Ovary (tissue), 9 donors: Measurements from ENCODE around the gene HRH2. TPM values are rescaled to one million over a fixed set of nuclear protein-coding genes. Genes with fewer than 3 reads are reported as not detected.

Source experiments
- DNase-seq, 5 donors: peaks; one replicate each; pipeline ENCODE4 v3.0.0-alpha.2; 2019 to 2020
- H3K27ac ChIP-seq, 2 donors: fragments of 200-600 bp; one replicate each; pipeline versions ENCODE4 v1.5.1 to v1.8.0; 2019 to 2022
- H3K27me3 ChIP-seq: fragments of 200-600 bp; one replicate; pipeline ENCODE4 v1.8.0; 2022
- H3K36me3 ChIP-seq: fragments of 200-600 bp; sonication (generic); one replicate; pipeline ENCODE4 v1.5.1; 2019
- H3K4me1 ChIP-seq: one replicate; pipeline ENCODE4 v1.8.1; 2013; ENCODE audit warnings: mild to moderate bottlenecking, moderate library complexity; ENCODE audit not compliant: insufficient read depth
- H3K4me3 ChIP-seq: fragments of 200-600 bp; sonication (generic); one replicate; pipeline ENCODE4 v1.5.1; 2017
- H3K9me3 ChIP-seq, 2 donors: fragments of 200-600 bp in 1 of 2; sonication (generic) in 1 of 2; one replicate each; pipeline versions ENCODE4 v1.5.1 to v1.8.1; 2013 to 2019; ENCODE audit warnings: mild to moderate bottlenecking in 1 of 2, moderate library complexity in 1 of 2
- EP300 ChIP-seq: sonication (generic); formaldehyde crosslinking; IDR thresholded peaks from one replicate; pipeline ENCODE4 v1.6.1; 2017; ENCODE audit warnings: antibody characterized with exemption
- POLR2A ChIP-seq: fragments of 450-650 bp; IDR thresholded peaks from one replicate; pipeline ENCODE4 v1.6.1; 2017; ENCODE audit warnings: antibody characterized with exemption, mild to moderate bottlenecking, moderate library complexity
- WGBS, 3 donors: extraction: QIAGEN DNeasy Blood & Tissue Kit in 1 of 3; methylation state at CpG; one replicate each; pipeline versions ENCODE4 v1.1.5 to v1.1.7; 2013 to 2017; 5-methylcytosine and 5-hydroxymethylcytosine counted together
- intact Hi-C, 4 donors: fragments of 100-400 bp; cut with DNase I; formaldehyde crosslinking; loops; one replicate each; pipeline versions ENCODE4 v1.11.0 to v1.15.1; 2022 to 2023
- polyA plus RNA-seq, 2 donors: library from polyadenylated mRNA; stranded (reverse); fragments of 200-250 nt in 1 of 2; fragments of 350-450 nt in 1 of 2; fragmentation: Illumina TruSeq in 1 of 2; extraction: RNeasy Lipid Tissue Mini Kit (QIAGEN cat#74804) in 1 of 2; gene quantifications; one replicate each; pipeline ENCODE4 v1.2.3, GENCODE V29; 2013 to 2014
- total RNA-seq, 7 donors: library from RNA; depleted of rRNA in 2 of 7; stranded (reverse); fragments of >200 nt in 2 of 7; fragmentation: NEBNext Ultra II Directional in 3 of 7; extraction: Animal tissue kit (Norgen Biotek cat#: 25700) in 3 of 7; gene quantifications; one replicate each; pipeline versions ENCODE4 v1.1.0 to v1.2.4, GENCODE V29; 2016 to 2023
- TF ChIP-seq, protein P1 (sequence below), 3 donors: fragments of 450-650 bp in 2 of 3; fragments of 200-600 bp in 1 of 3; IDR thresholded peaks; one replicate each; pipeline versions ENCODE4 v1.5.1 to v1.8.0; 2016 to 2022; ENCODE audit warnings: antibody characterized with exemption in 3 of 3, mild to moderate bottlenecking in 1 of 3
- donor health status: DM: no; HTN: no; CAD: no; lungs with moderate emphysema.
- donor health status: DM: no; HTN: no; CAD: no.
- donor health status: Bipolar disorder and iron deficiency.
- donor health status: DM: yes; HTN: yes; CAD: no.
- donor health status: DM: no; HTN: no; CAD: no.
- donor health status: DM: yes; HTN: yes; CAD: no.

HRH2 gene
- total and polyA plus RNA-seq, 9 donors: 0.23 to 3.3 (median 1.2) TPM

DNA sequence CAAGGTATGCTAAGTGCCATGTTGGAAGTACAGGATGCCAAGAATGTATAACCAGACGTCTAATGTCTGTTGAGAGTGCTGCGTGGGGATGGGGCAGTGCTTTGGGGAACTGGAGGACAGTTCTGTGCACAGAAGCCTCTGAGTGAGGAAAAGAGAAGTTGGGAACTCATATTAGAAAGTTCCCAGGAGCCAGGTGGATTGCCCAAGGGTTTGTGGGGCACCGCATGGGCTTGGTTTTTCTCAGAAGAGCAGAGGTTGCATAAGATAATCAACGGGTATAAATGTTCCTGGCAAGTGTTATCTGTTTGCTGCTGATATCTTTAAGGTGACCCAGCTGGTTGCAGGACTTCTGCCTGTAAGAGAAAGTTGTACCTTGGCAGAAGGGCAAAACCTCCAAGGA is 13.1 kb downstream of the HRH2 start:
- Histone ChIP-seq H3K27ac (no peak overlapping the region), H3K4me1 (no peaks in the 10 kb centered on the region), H3K4me3 (no peak overlapping the region), H3K9me3 (no peaks in the 10 kb centered on the region), H3K27me3 (no peaks in the 10 kb centered on the region), H3K36me3 (no peaks in the 10 kb centered on the region)
- intact Hi-C loops: no loop called here
- no peak for DNase-seq
- TF ChIP-seq POLR2A (no peak), EP300 (no peak)
- TF ChIP-seq, protein P1, sequence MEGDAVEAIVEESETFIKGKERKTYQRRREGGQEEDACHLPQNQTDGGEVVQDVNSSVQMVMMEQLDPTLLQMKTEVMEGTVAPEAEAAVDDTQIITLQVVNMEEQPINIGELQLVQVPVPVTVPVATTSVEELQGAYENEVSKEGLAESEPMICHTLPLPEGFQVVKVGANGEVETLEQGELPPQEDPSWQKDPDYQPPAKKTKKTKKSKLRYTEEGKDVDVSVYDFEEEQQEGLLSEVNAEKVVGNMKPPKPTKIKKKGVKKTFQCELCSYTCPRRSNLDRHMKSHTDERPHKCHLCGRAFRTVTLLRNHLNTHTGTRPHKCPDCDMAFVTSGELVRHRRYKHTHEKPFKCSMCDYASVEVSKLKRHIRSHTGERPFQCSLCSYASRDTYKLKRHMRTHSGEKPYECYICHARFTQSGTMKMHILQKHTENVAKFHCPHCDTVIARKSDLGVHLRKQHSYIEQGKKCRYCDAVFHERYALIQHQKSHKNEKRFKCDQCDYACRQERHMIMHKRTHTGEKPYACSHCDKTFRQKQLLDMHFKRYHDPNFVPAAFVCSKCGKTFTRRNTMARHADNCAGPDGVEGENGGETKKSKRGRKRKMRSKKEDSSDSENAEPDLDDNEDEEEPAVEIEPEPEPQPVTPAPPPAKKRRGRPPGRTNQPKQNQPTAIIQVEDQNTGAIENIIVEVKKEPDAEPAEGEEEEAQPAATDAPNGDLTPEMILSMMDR (IDR thresholded peaks at IDR 0.05): no peak
- WGBS, 3 donors: 18 to 19% (median 18%) methylated on average over 4 of the region's 4 CpGs

DNA sequence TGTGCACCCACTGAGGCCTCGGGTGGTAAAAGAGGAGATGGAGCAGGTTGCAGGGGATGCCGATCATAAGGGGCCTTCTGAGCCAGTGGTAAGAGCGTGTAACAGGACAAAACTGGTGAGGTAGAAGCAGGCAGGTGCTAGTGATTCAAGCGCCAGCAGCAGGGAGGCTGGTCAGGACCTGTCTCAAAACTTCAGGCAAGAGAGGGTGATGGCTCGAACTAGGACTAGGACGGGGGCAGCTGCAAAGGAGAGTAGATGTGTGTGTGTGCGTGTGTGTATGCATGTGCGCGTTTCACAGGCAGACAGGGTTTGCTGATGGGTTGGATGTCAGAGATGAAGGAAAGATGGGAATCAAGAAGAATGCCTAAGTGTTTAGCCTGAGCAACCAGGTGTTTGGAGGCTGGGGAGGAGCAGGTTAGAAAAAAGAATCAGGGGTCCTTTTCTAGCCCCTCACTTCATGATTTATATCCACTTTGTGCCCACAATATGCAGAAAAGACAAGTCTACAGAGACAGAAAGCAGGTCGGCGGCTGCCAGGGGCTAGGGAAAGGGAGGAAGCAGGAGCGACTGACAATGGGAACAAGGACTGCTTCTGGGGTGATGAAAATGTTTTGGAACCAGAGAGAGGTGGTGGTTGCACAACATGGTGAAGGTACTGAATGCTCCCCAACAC is 15.2 kb downstream of the HRH2 start:
- Histone ChIP-seq H3K27me3 (no peaks in the 10 kb centered on the region), H3K4me1 (no peaks in the 10 kb centered on the region), H3K9me3 (no peaks in the 10 kb centered on the region), H3K4me3 (no peak overlapping the region), H3K36me3 (no peaks in the 10 kb centered on the region), H3K27ac (no peak overlapping the region)
- no peak for DNase-seq
- 51 to 62% (median 61%) methylated on average over 12 of the region's 12 CpGs for WGBS, 3 donors
- TF ChIP-seq, protein P1 (IDR thresholded peaks at IDR 0.05): no peak
- no peak for TF ChIP-seq POLR2A
- intact Hi-C loops: no loop called here

DNA sequence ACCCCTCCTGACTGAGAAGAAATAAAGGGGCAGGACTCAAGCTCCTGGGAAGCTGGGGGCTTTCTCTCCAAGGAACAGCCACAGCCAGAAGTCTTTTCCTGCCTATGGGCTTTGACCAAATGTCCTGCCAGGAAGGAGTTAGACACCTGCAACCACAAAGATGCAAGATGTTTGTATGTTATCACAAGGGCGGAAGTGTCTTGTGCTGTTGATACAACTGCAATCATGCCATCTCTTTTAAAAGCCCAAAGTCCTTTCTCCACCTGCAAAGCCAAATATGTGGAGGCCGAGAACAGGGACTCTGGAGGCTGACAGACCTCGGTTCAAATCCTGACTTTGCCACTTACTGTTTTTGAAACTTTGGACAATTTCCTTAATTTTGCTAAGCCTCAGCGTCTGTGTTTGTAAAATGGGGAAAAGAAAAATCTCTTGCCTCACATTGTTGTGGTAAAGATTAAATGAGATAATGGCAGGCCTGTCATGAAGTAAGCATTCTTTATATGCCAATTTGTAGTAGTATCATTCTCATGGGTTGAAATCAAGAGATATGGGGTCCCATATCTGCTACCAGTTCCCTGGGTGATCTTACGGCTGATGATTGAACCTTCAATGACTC is 17.0 kb downstream of the HRH2 start:
- Histone ChIP-seq H3K36me3 (no peaks in the 10 kb centered on the region), H3K4me1 (no peaks in the 10 kb centered on the region), H3K27ac (no peak overlapping the region), H3K9me3 (no peaks in the 10 kb centered on the region), H3K27me3 (no peaks in the 10 kb centered on the region), H3K4me3 (no peak overlapping the region)
- intact Hi-C loops: no loop called here
- no peak for DNase-seq
- no peak for TF ChIP-seq POLR2A
- TF ChIP-seq, protein P1 (IDR thresholded peaks at IDR 0.05): no peak
- no peak for TF ChIP-seq EP300
- WGBS, 3 donors: 72 to 73% (median 73%) methylated on average over 5 of the region's 5 CpGs

DNA sequence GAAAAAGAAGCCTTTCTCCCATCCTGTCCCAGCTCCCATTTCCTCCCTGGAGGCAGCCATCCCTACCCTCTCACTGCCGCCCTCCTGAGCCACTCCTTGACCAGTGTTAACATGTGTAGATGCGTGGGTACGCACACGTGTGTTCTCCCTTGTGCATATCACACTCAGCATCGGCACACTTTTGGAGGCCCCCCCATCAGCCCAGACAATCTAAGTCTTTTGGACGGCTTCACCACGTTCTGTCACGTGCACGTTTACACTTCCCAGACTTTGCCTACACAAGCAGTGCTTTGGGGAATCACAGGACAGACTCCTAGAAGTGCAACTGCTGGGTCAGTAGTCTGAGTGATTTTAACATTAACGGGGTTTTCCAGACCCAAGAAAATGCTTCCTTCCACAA is 18.0 kb downstream of the HRH2 start:
- Histone ChIP-seq H3K27me3 (no peaks in the 10 kb centered on the region), H3K36me3 (no peaks in the 10 kb centered on the region), H3K27ac (no peak overlapping the region), H3K4me1 (no peaks in the 10 kb centered on the region), H3K9me3 (no peaks in the 10 kb centered on the region), H3K4me3 (no peak overlapping the region)
- no peak for DNase-seq
- WGBS, 3 donors: 71 to 87% (median 76%) methylated on average over 10 of the region's 10 CpGs
- TF ChIP-seq POLR2A (no peak), EP300 (no peak)
- TF ChIP-seq, protein P1 (IDR thresholded peaks at IDR 0.05): no peak
- intact Hi-C loops: no loop called here
